KOPT-K1 (cell line): ENCODE measurements around the gene SNAP47.

ENCODE experiments used
- H3K27ac ChIP-seq: fragments of 200-600 bp; sonication (generic); 2 replicates; pipeline ENCODE4 v1.5.1; 2016; ENCODE audit warnings: antibody characterized with exemption, mild to moderate bottlenecking, low read depth, low read length; ENCODE audit not compliant: poor library complexity, severe bottlenecking
- H3K36me3 ChIP-seq: fragments of 200-600 bp; sonication (generic); 2 replicates; pipeline ENCODE4 v1.5.1; 2017; ENCODE audit warnings: antibody characterized with exemption, mild to moderate bottlenecking, low read length, moderate library complexity; ENCODE audit not compliant: insufficient read depth
- H3K9me3 ChIP-seq: fragments of 200-600 bp; sonication (generic); 2 replicates; pipeline ENCODE4 v1.5.1; 2017; ENCODE audit warnings: antibody characterized with exemption, low read length, mild to moderate bottlenecking; ENCODE audit not compliant: insufficient read depth, poor library complexity, severe bottlenecking

The SNAP47 gene

DNA sequence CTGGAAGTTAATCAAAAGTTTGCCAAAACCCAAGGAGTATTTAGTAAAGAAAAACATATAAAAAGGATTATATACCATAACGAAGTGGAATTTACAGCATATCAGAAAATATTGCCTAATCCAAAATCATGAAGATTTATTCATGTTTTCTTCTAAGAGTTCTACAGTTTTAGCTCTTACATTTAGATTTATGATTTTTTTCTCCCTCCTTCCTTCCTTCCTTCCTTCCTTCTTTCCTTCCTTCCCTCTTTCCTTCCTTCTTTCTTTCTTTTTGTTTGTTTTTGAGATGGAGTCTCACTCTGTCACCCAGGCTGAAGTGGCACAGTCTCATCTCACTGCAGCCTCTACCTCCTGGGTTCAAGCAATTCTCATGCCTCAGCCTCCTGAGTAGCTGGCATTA lies 64.5 kb downstream of the SNAP47 start:
- Histone ChIP-seq H3K9me3 (peaks cover 3% of the 10 kb centered on the region), H3K27ac (no peak overlapping the region), H3K36me3 (no peaks in the 10 kb centered on the region)

DNA sequence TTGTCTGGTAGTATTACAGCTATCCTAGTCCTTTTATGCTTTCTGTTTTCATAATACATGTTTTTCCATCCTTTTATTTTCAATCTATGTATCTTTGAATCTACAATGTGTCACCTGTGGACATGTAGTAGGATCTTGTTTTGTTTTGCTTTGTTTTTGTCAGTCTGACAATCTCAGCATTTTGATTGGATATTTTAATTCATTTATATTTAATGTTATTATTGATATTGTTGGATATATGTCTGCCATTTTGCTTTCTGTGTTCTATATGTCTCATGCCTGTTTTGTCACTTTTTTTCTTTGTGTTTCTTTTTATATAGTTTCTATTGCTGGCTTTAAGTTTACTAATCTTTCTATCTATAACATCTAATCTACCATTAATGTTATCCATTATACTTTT lies 68.7 kb downstream of the SNAP47 start:
- Histone ChIP-seq H3K36me3 (no peaks in the 10 kb centered on the region), H3K27ac (no peak overlapping the region), H3K9me3 (peaks cover 18% of the 10 kb centered on the region)

DNA sequence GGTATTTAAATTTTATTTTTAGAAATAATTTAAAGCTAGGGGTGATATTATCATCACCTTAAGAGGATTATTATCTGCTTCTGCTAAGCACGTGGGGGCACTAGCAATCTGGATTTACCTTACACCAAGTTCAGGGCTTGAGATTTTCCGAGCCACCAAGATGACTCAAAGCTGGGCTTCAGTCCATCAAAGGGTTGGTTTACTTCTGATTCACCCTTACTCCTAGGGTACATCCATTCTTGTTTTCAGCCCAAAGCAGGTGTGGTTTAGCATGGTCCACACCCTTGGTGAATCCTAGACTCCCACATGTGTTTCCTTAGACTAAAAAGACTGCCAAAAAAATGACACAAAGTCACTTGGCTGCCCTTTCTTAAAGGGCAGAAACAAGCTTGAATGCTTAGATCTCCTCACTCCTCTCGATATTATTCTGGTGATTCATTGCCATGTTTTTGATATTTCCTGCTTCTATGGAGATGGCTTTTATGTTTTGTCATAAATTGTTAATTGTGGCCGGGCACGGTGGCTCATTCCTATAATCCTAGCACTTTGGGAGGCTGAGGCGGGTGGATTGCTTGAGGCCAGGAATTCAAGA lies 70.5 kb downstream of the SNAP47 start:
- Histone ChIP-seq H3K27ac (no peak overlapping the region), H3K9me3 (peaks cover 18% of the 10 kb centered on the region), H3K36me3 (no peaks in the 10 kb centered on the region)

DNA sequence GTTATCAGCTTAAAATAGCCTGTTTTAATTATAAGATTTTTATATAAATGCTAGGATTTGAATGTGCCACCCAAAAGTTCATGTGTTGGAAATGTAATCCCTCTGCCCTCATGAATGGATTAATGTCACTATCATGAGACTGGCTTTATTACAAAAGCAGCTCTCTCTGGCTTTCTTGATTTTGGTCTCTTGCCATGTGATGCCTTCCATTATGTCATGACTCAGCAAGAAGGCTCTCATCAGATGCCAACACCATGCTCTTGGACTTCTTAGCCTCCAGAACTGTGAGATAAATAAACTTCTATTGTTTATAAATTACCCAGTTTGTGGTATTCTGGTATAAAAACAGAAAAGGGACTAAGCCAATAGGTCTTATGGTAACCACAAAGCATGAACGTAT lies 73.3 kb downstream of the SNAP47 start:
- peaks cover 24% of the 10 kb centered on the region for H3K9me3 ChIP-seq
- H3K27ac ChIP-seq: no peak overlapping the region
- H3K36me3 ChIP-seq: no peaks in the 10 kb centered on the region

DNA sequence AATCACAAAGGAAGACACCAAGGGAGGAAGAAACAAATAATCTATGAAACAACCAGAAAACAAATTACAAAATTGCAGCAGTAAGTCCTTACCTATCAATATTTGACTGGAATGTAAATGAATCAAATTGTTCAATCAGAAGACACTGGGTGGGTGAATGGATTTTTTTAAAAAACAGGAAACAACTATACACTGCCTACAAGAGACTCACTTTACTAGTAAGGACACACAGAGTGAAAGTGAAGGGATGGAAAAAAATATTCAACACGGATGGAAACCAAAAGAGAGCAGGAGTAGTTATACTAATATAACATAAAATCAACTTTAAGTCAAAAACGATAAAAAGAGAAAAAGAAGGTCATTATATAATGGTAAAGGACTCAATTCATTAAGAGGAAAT lies 73.8 kb downstream of the SNAP47 start:
- H3K36me3 ChIP-seq: no peaks in the 10 kb centered on the region
- H3K27ac ChIP-seq: no peak overlapping the region
- peaks cover 29% of the 10 kb centered on the region for H3K9me3 ChIP-seq

DNA sequence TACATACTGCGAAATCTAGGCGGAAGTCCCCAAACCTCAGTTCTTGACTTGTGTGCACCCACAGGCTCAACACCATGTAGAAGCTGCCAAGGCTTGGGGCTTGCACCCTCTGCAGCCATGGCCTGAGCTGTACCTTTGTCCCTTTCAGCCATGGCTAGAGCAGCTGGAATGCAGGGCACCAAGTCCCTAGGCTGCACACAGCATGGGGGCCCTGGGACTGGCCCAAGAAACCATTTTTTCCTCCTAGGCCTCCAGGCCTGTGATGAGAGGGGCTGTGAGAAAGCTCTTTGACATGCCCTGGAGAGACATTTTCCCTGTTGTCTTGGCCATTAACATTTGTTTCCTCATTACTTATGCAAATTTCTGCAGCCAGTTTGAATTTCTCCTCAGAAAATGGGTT lies 78.7 kb downstream of the SNAP47 start:
- peaks cover 41% of the 10 kb centered on the region for H3K9me3 ChIP-seq

DNA sequence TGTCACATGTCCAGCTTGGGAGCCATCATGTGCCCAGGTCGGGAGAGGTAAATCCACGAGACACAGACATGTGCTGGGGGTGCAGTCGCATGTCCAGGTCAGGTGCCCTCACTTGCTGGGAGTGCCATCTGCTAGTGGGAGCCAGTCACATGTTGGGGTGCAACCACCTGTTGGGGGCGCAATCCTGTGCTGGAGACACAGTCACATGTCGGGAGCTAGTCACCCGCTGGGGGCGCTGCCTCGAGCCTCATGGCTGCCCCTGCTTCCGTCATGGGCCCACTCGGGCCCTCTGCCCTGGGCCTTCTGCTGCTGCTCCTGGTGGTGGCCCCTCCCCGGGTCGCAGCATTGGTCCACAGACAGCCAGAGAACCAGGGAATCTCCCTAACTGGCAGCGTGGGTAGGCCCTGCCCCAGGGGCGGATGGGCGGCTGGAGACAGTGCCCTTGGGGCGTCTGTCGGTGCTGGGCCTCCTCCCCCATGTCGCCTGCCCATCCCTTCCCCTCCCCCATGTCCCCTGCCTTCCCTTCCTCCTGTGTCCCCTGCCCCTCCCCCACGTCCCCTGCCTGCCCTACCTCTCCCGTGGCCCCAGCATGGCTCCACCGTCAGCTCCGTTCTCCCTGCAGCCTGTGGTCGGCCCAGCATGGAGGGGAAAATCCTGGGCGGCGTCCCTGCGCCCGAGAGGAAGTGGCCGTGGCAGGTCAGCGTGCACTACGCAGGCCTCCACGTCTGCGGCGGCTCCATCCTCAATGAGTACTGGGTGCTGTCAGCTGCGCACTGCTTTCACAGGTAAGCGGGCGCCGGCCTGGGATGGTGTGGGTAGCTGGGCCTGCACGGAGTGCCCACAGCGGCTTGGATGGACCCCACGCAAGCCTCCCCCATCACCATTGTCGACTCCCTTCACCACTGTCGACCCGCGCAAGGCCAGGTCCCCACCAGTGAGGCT lies 80.5 kb downstream of the SNAP47 start, which contains the start of gene PRSS38:
Gene PRSS38, plus strand, starts transcription at position 208 of the 942 bp plus-strand sequence. Its CDS starts 42 bp downstream, at position 250.
- no peaks in the 10 kb centered on the region for H3K36me3 ChIP-seq
- no peak within 1 kb of the TSS for H3K27ac ChIP-seq
- peaks cover 41% of the 10 kb centered on the region for H3K9me3 ChIP-seq

More for the DNA sequence above, 78.7 kb downstream of the SNAP47 start:
- no peak overlapping the region for H3K27ac ChIP-seq
- no peaks in the 10 kb centered on the region for H3K36me3 ChIP-seq

DNA sequence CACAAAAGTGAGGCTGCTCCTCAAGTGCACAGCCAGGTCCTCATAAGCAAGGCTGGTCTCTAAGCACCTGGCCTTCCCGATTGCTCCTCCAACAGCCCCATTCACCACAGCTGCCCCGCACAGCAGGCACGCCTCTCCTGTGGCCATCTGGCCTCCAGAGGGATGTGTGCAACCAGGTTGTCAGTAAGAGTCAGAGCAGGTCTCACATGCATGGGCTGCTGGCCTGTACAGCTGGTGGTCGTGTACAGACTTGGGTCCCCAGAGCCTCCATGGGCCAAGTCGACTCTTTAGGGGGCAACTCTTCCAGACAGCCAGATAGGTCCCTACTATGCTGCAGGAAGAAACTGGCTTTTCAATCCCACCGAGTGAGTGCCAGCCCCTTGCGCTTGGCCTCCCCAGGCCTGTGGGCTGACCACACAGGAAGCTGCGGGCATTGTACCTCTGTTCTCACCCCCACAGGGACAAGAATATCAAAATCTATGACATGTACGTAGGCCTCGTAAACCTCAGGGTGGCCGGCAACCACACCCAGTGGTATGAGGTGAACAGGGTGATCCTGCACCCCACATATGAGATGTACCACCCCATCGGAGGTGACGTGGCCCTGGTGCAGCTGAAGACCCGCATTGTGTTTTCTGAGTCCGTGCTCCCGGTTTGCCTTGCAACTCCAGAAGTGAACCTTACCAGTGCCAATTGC lies 81.7 kb downstream of the SNAP47 start:
- H3K27ac ChIP-seq: no peak overlapping the region
- H3K9me3 ChIP-seq: peaks cover 41% of the 10 kb centered on the region
- H3K36me3 ChIP-seq: no peaks in the 10 kb centered on the region

DNA sequence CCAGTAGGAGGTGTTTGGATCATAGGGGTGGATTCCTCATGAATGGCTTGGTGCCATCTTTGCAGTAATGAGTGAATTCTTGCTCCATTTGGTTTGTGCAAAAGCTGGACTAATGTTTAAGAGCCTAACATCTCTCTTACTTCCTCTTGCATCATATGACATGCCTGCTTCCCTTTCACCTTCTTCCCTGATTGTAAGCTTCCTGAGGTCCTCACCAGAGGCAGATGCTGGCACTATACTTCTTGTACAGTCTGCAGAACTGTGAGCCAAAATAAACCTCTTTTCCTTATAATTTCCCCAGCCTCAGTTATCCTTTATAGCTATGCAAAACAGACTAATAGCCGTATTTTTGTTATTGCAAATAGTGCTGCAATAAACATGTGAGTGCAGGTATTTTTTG lies 88.3 kb downstream of the SNAP47 start:
- Histone ChIP-seq H3K9me3 (peaks cover 10% of the 10 kb centered on the region), H3K27ac (no peak overlapping the region), H3K36me3 (no peaks in the 10 kb centered on the region)

DNA sequence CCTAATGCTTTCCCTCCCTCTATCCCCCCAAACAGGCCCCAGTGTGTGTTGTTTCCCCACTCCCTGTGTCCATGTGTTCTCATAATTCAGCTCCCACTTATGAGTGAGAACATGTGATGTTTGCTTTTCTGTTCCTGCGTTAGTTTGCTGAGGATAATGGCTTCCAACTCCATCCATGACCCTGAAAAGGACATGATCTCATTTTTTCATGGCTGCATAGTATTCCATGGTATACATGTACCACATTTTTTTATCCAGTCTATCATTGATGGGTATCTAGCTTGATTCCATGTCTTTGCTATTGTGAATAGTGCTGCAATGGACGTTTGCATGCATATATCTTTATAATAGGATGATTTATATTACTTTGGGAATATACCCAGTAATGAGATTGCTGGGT lies 89.0 kb downstream of the SNAP47 start:
- no peaks in the 10 kb centered on the region for H3K36me3 ChIP-seq
- H3K27ac ChIP-seq: no peak overlapping the region
- H3K9me3 ChIP-seq: peaks cover 10% of the 10 kb centered on the region

DNA sequence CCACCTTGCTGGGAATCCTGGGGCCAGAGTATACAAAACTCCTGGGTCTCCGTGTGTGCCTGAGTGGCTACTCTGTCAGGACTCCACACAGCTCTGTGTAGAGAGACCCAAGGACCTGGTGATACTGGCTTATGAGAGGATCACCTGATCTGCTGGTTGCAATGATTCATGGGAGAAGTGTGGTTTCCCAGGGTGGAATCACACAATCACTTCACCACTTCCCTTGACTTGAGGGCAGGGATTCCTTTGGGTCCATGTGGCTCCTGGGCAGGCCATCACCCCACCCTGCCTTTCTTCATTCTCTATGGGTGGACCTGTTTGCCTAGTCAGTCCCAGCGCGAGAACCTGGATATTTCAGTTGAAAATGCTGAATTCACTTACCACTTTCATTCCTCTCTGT lies 93.6 kb downstream of the SNAP47 start:
- Histone ChIP-seq H3K27ac (no peak overlapping the region), H3K36me3 (no peaks in the 10 kb centered on the region), H3K9me3 (peaks cover 5% of the 10 kb centered on the region)
